Stimulated activated CD8-positive, alpha-beta memory T cell treated with anti-CD3 and anti-CD28 coated beads, Interleukin-4, amount 100 ng/mL, for 24 hours (primary cell): ENCODE results near the gene SRD5A2.

Experiments
- DNase-seq: peaks from one replicate; pipeline ENCODE4 v3.0.0-alpha.2; 2020; ENCODE audit warnings: low read depth

The SRD5A2 gene

GRCh38 chr2:31580321-31581117 lies at the start of gene SRD5A2:
Gene SRD5A2 (minus strand): TSS chr2:31580938. CDS start chr2:31580900, 38 bp downstream.
- no peak for DNase-seq

GRCh38 chr2:31606509-31606908 lies 25.8 kb upstream of the SRD5A2 start:
- no peak for DNase-seq

- no peak for DNase-seq
Observed at GRCh38 chr2:31598694-31599093, 18.0 kb upstream of the SRD5A2 start.

- no peak for DNase-seq
Observed at GRCh38 chr2:31586230-31586629, 5.5 kb upstream of the SRD5A2 start.

GRCh38 chr2:31581124-31581795 lies 522 bp upstream of the SRD5A2 start:
- no peak for DNase-seq

- DNase-seq: no peak
Observed at GRCh38 chr2:31579996-31580320, 780 bp downstream of the SRD5A2 start.

GRCh38 chr2:31578316-31578715 lies 2.4 kb downstream of the SRD5A2 start:
- no peak for DNase-seq

GRCh38 chr2:31577143-31577542 lies 3.6 kb downstream of the SRD5A2 start:
- no peak for DNase-seq

GRCh38 chr2:31568585-31569201 lies 12.0 kb downstream of the SRD5A2 start:
- DNase-seq: no peak

GRCh38 chr2:31567679-31568078 lies 13.1 kb downstream of the SRD5A2 start:
- DNase-seq: no peak

GRCh38 chr2:31563273-31563839 lies 17.4 kb downstream of the SRD5A2 start:
- no peak for DNase-seq

- DNase-seq: no peak
Observed at GRCh38 chr2:31561823-31562222, 18.9 kb downstream of the SRD5A2 start.

- DNase-seq: no peak
Observed at GRCh38 chr2:31558401-31559295, 22.1 kb downstream of the SRD5A2 start.

GRCh38 chr2:31556940-31557339 lies 23.8 kb downstream of the SRD5A2 start:
- DNase-seq: no peak

- no peak for DNase-seq
Observed at GRCh38 chr2:31555967-31556706, 24.6 kb downstream of the SRD5A2 start.

- no peak for DNase-seq
Observed at GRCh38 chr2:31553362-31553761, 27.4 kb downstream of the SRD5A2 start.

GRCh38 chr2:31547485-31547884 lies 33.3 kb downstream of the SRD5A2 start:
- no peak for DNase-seq

GRCh38 chr2:31541853-31542252 lies 38.9 kb downstream of the SRD5A2 start:
- DNase-seq: no peak

GRCh38 chr2:31539505-31539904 lies 41.2 kb downstream of the SRD5A2 start:
- no peak for DNase-seq

- no peak for DNase-seq
Observed at GRCh38 chr2:31535768-31536167, 45.0 kb downstream of the SRD5A2 start.

- no peak for DNase-seq
Observed at GRCh38 chr2:31534636-31535035, 46.1 kb downstream of the SRD5A2 start.
